Smooth muscle cell (in vitro differentiated cells): ENCODE results near the gene IKZF1. TPM values are rescaled to one million over a fixed set of nuclear protein-coding genes. Genes with fewer than 3 reads are reported as not detected.

Experiments used
- DNase-seq: peaks from one replicate; lab custom pipeline; 2025; ENCODE audit not compliant: unreplicated experiment; lab: John Stamatoyannopoulos, UW
- H2AFZ ChIP-seq: fragments of 200-600 bp; sonication (generic); 2 replicates; pipeline ENCODE4 v1.6.0; 2016; ENCODE audit warnings: antibody characterized with exemption, low read depth, mild to moderate bottlenecking
- H3F3A ChIP-seq: fragments of 200-600 bp; sonication (generic); 2 replicates; pipeline ENCODE4 v1.6.0; 2017; ENCODE audit warnings: antibody characterized with exemption, low read depth
- H3K27ac ChIP-seq: fragments of 200-600 bp; sonication (generic); 2 replicates; pipeline ENCODE4 v1.5.1; 2016; ENCODE audit warnings: low read depth, mild to moderate bottlenecking
- H3K27me3 ChIP-seq: fragments of 200-600 bp; sonication (generic); 2 replicates; pipeline ENCODE4 v1.6.1; 2016; ENCODE audit warnings: low read depth, mild to moderate bottlenecking
- H3K36me3 ChIP-seq: fragments of 200-600 bp; sonication (generic); 2 replicates; pipeline ENCODE4 v1.5.1; 2016; ENCODE audit warnings: low read depth
- H3K4me1 ChIP-seq: fragments of 200-600 bp; sonication (generic); 2 replicates; pipeline ENCODE4 v1.5.1; 2016; ENCODE audit warnings: low read depth
- H3K4me2 ChIP-seq: fragments of 200-600 bp; sonication (generic); 2 replicates; pipeline ENCODE4 v1.6.0; 2016; ENCODE audit warnings: mild to moderate bottlenecking
- H3K4me3 ChIP-seq: fragments of 200-600 bp; sonication (generic); 2 replicates; pipeline ENCODE4 v1.5.1; 2016; ENCODE audit warnings: mild to moderate bottlenecking
- H3K79me2 ChIP-seq: fragments of 200-600 bp; sonication (generic); 2 replicates; pipeline ENCODE4 v1.6.0; 2016; ENCODE audit warnings: low read depth, mild to moderate bottlenecking
- H3K9ac ChIP-seq: fragments of 200-600 bp; sonication (generic); 2 replicates; pipeline ENCODE4 v1.6.0; 2016; ENCODE audit warnings: low read depth
- H3K9me3 ChIP-seq: fragments of 200-600 bp; sonication (generic); replicated peaks from 2 replicates; pipeline ENCODE4 v1.5.1; 2016; ENCODE audit warnings: low read depth
- H4K20me1 ChIP-seq: fragments of 200-600 bp; sonication (generic); 2 replicates; pipeline ENCODE4 v1.6.0; 2016; ENCODE audit warnings: low read depth
- WGBS: methylation state at CpG from one replicate; pipeline ENCODE4 v1.1.7; 2016; ENCODE audit warnings: low lambda C conversion rate; 5-methylcytosine and 5-hydroxymethylcytosine counted together
- polyA plus RNA-seq: library from polyadenylated mRNA; unstranded; fragments of >200 nt; fragmentation: Nextera tagmentation; extraction: Ambion mirVana; gene quantifications from 2 replicates; pipeline ENCODE4 v1.2.1, GENCODE V29; 2016
- total RNA-seq: library from RNA; depleted of rRNA; stranded (reverse); fragments of >200 nt; gene quantifications from 2 replicates; pipeline ENCODE4 v1.2.3, GENCODE V29; 2014
- TF ChIP-seq, protein P1 (sequence below): fragments of 200-600 bp; sonication (generic); IDR thresholded peaks from 2 replicates; pipeline ENCODE4 v1.5.1; 2017; ENCODE audit warnings: borderline replicate concordance, mild to moderate bottlenecking, antibody characterized with exemption; ENCODE audit not compliant: insufficient read depth, poor library complexity, severe bottlenecking

The IKZF1 gene
- total and polyA plus RNA-seq, 2 experiments from 2014 or later, result not detected

DNA sequence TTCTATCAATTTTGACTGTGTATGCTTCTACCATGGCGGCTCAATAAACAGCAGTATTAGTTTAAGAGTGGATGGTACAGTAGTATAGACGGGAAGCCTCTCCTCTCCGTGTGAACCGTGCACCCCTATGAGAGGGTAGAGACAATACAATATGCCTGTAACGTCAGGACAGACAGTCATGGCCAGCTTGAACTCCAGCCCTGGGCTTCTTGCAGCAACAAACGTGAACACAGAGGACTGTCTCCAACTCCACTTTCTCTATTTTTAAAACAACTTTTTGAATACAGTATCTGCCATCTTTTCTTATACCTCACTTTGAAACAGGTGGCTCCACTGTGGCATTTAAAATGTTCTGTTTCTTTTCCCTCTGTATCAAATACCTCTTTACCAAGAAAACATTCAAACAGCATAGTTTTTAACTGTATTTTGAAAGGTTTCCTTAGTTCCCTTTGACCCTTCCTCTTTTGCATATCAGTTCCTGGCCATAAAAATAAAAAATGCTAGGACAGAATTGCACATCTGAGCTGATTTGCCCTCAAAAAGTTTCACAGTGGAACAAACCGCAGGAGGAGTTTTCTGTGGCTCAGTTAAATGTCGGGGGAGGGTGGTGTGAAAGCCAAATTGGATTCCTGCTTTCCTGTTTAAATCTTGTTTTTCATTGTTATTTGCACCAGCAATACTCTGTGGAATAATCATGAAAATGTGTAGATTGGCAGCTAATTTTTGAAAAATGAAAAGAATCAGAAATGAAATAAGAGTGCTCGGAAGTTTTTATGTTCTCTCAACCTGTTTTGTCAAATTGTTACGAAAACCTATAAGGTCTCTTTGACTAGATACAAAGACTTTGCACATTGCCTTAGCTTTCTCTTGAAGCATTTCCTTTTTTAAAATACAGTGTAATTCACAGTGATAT, 8.0 kb downstream of the IKZF1 start:
- H3K4me2 ChIP-seq, result no peak overlapping the region
- H3K4me1 ChIP-seq, result peaks cover 4% of the 10 kb centered on the region
- no peaks in the 10 kb centered on the region for H4K20me1 ChIP-seq
- no peak overlapping the region for H3K9ac ChIP-seq
- no peak overlapping the region for H3K4me3 ChIP-seq
- no peaks in the 10 kb centered on the region for H3K9me3 ChIP-seq
- no peaks in the 10 kb centered on the region for H3K79me2 ChIP-seq
- H3K27ac ChIP-seq, result no peak overlapping the region
- TF ChIP-seq, protein P1, sequence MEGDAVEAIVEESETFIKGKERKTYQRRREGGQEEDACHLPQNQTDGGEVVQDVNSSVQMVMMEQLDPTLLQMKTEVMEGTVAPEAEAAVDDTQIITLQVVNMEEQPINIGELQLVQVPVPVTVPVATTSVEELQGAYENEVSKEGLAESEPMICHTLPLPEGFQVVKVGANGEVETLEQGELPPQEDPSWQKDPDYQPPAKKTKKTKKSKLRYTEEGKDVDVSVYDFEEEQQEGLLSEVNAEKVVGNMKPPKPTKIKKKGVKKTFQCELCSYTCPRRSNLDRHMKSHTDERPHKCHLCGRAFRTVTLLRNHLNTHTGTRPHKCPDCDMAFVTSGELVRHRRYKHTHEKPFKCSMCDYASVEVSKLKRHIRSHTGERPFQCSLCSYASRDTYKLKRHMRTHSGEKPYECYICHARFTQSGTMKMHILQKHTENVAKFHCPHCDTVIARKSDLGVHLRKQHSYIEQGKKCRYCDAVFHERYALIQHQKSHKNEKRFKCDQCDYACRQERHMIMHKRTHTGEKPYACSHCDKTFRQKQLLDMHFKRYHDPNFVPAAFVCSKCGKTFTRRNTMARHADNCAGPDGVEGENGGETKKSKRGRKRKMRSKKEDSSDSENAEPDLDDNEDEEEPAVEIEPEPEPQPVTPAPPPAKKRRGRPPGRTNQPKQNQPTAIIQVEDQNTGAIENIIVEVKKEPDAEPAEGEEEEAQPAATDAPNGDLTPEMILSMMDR, result no peak
- no peak overlapping the region for H2AFZ ChIP-seq
- H3F3A ChIP-seq, result no peaks in the 10 kb centered on the region
- WGBS, result 83% methylated on average over 10 of the region's 10 CpGs
- H3K36me3 ChIP-seq, result no peaks in the 10 kb centered on the region
- no peak for DNase-seq
- H3K27me3 ChIP-seq, result peaks cover 24% of the 10 kb centered on the region

DNA sequence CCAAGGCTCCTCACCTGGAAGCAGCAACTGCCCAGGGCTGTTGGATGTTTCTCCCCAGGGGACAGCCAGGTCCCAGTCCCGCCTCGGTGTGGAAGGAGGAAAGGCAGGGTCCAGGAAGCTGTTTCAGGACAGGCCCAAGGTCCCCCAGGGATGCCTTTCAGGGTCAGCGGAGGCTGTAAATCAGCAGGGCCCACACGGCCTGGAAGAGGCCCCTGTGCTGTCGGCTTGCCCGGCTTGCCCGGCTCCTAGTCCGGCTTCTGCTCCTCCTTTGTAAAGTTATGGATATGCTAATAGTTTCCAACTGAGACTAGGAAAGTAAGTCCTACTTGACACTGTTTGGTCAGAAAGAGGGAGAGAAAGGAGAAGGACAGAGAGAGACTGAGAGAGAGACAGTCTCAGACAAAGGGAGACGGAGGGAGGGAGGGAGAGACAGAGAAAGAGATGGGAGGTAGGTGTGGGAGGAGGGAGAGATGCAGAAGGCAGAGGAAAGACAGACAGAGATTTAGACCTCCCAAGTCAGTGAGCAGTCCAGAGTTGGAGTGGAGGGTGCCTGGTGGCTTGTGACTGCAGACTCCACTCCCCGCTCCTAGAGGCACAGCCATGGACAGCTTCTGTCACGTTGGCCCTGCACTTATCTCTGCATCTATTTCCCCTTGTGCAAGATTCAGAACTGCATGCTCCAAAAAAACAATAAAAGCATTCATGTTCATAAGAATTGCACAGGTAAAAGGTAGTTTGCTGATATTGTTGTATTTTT, 10.5 kb downstream of the IKZF1 start:
- WGBS, result 73% methylated on average over 11 of the region's 11 CpGs

DNA sequence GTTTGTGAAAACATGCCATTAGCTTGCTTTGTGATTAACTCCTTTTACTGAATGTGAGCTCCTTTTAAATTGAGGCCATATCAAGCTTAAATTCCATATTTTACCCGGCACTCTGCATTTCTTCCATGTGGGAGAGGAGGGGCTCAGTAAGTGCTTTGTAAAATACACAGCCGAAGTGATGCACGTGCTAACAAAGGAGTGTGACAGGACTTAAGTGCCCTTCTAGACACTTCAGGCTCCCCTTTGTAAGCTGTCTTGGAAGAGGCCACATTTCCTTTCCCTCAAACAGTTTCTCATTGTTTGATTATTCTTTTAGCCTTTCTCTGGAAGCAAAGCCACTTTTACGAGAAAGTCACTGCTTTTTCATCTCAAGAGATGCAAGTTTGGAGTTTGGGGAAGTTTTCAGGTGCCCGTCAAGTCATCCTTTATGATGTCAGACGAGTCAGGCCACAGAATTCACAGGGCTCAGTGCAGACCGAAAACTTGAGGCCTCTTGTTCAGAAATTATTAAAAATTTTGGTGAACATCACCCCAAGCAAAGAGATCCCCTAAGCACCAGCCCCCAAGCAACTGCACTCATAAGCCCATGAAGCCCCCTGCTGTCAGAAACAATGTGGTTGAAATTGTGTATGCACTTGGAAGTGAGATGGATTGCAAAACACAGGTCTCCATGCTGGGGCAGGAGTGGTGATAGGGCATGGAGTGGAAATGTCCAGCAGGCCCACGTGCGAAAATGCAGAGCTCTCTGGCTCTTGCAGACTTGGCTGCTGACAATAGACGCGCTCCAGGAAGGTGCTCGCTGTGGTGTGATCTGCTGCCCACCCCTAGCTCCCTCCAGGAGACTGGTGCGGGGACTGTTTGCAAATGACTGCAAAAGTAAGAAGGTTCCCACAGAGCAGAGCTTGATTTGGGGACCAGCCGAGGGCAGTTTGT, 11.5 kb downstream of the IKZF1 start:
- H3K27me3 ChIP-seq, result peaks cover 7% of the 10 kb centered on the region
- no peaks in the 10 kb centered on the region for H3F3A ChIP-seq
- H3K9ac ChIP-seq, result no peak overlapping the region
- H3K4me3 ChIP-seq, result no peak overlapping the region
- no peak for DNase-seq
- no peak overlapping the region for H3K4me2 ChIP-seq
- H4K20me1 ChIP-seq, result no peaks in the 10 kb centered on the region
- H3K79me2 ChIP-seq, result no peaks in the 10 kb centered on the region
- 82% methylated on average over 14 of the region's 14 CpGs for WGBS
- H3K4me1 ChIP-seq, result no peaks in the 10 kb centered on the region
- no peaks in the 10 kb centered on the region for H3K36me3 ChIP-seq
- no peak overlapping the region for H2AFZ ChIP-seq
- TF ChIP-seq, protein P1, result no peak
- no peak overlapping the region for H3K27ac ChIP-seq
- no peaks in the 10 kb centered on the region for H3K9me3 ChIP-seq

More for the DNA sequence above, 10.5 kb downstream of the IKZF1 start:
- no peak overlapping the region for H3K9ac ChIP-seq
- no peaks in the 10 kb centered on the region for H4K20me1 ChIP-seq
- H3K79me2 ChIP-seq, result no peaks in the 10 kb centered on the region
- no peaks in the 10 kb centered on the region for H3K36me3 ChIP-seq
- no peak overlapping the region for H3K27ac ChIP-seq
- no peaks in the 10 kb centered on the region for H3F3A ChIP-seq
- H3K4me2 ChIP-seq, result no peak overlapping the region
- no peak overlapping the region for H3K4me3 ChIP-seq
- TF ChIP-seq, protein P1, result no peak
- DNase-seq, result no peak
- H3K9me3 ChIP-seq, result no peaks in the 10 kb centered on the region
- no peaks in the 10 kb centered on the region for H3K4me1 ChIP-seq
- H3K27me3 ChIP-seq, result peaks cover 1% of the 10 kb centered on the region
- no peak overlapping the region for H2AFZ ChIP-seq
